Endothelial cell of umbilical vein (primary cell): Measurements from ENCODE around the gene ENC1. TPM values are rescaled to one million over a fixed set of nuclear protein-coding genes. Genes with fewer than 3 reads are reported as not detected.

Experiments used
- BruUV-seq: library from RNA; stranded (reverse); fragments of 400-500 nt; replicated peaks from 2 replicates; lab custom pipeline; 2021; lab: Mats Ljungman, UMichigan
- CTCF ChIA-PET: fragments of 300-600, 350-600 bp; sonication (Branson Sonifier 250); formaldehyde crosslinking; loops from one replicate; lab custom pipeline; 2021; ENCODE audit warnings: antibody characterized with exemption, inconsistent platforms; lab: Charles Lee
- POLR2A ChIA-PET: fragments of 300-600, 350-600 bp; sonication (Branson Sonifier 250); formaldehyde crosslinking; loops from one replicate; lab custom pipeline; 2021; ENCODE audit warnings: antibody characterized with exemption, inconsistent platforms; lab: Charles Lee
- DNase-seq: peaks from one replicate; pipeline ENCODE4 v3.0.0-alpha.2; 2011; ENCODE audit warnings: low read depth, low spot score
- FAIRE-seq: peaks from 2 replicates; lab custom pipeline; 2011; peaks lifted over from hg19 to GRCh38; lab: Jason Lieb, UNC
- H2AFZ ChIP-seq: 2 replicates; pipeline ENCODE4 v1.6.0; 2012; ENCODE audit warnings: low read depth, low read length, control low read depth, inconsistent platforms
- H3K27ac ChIP-seq: 2 replicates; pipeline ENCODE4 v1.5.1; 2011; ENCODE audit warnings: low read depth, mild to moderate bottlenecking, control low read depth, low read length, moderate library complexity; ENCODE audit not compliant: insufficient read depth
- H3K27me3 ChIP-seq, 2 experiments: 2 replicates each; pipeline versions ENCODE4 v1.6.0 to v1.6.1; 2011; ENCODE audit warnings: low read length in 2 of 2, mixed read lengths in 1 of 2; ENCODE audit not compliant: control insufficient read depth in 2 of 2, insufficient read depth in 2 of 2
- H3K36me3 ChIP-seq, 2 experiments: 2 replicates in 1 of 2; 3 replicates in 1 of 2; pipeline ENCODE4 v1.5.1; 2011; ENCODE audit warnings: low read length in 2 of 2, mild to moderate bottlenecking in 1 of 2, moderate library complexity in 1 of 2; ENCODE audit not compliant: control insufficient read depth in 2 of 2, insufficient read depth in 2 of 2; ENCODE audit errors: extremely low read depth in 1 of 2
- H3K4me1 ChIP-seq: 3 replicates; pipeline ENCODE4 v1.5.1; 2011; ENCODE audit warnings: mild to moderate bottlenecking, low read length; ENCODE audit not compliant: control insufficient read depth, insufficient read depth; ENCODE audit errors: extremely low read depth
- H3K4me2 ChIP-seq: 2 replicates; pipeline ENCODE4 v1.6.1; 2011; ENCODE audit warnings: low read length, control low read depth, mixed read lengths; ENCODE audit not compliant: insufficient read depth
- H3K4me3 ChIP-seq, 3 experiments: fragments of 200-600 bp in 1 of 3; sonication (generic), shearing (Covaris generic) in 1 of 3; replicated peaks in 1 of 3; 2 replicates each; pipeline ENCODE4 v1.5.1; 2011 to 2016; ENCODE audit warnings: control low read depth in 3 of 3, low read length in 3 of 3, mild to moderate bottlenecking in 2 of 3, inconsistent platforms in 1 of 3, low read depth in 1 of 3, moderate library complexity in 1 of 3; ENCODE audit not compliant: insufficient read depth in 1 of 3
- H3K79me2 ChIP-seq: 2 replicates; pipeline ENCODE4 v1.6.0; 2012; ENCODE audit warnings: low read length, inconsistent platforms; ENCODE audit not compliant: control insufficient read depth, insufficient read depth
- H3K9ac ChIP-seq: replicated peaks from 2 replicates; pipeline ENCODE3; 2011; ENCODE audit warnings: low read length, control low read depth; ENCODE audit not compliant: insufficient read depth; ENCODE audit errors: extremely low read depth
- H3K9me1 ChIP-seq: replicated peaks from 3 replicates; pipeline ENCODE4 v1.6.0; 2011; ENCODE audit warnings: mild to moderate bottlenecking, low read length; ENCODE audit not compliant: control insufficient read depth, insufficient read depth; ENCODE audit errors: extremely low read depth
- H3K9me3 ChIP-seq: replicated peaks from 2 replicates; pipeline ENCODE4 v1.5.1; 2012; ENCODE audit warnings: low read length, inconsistent platforms; ENCODE audit not compliant: control insufficient read depth, insufficient read depth
- H4K20me1 ChIP-seq: replicated peaks from 2 replicates; pipeline ENCODE3; 2011; ENCODE audit warnings: mild to moderate bottlenecking, low read length; ENCODE audit not compliant: control insufficient read depth, insufficient read depth; ENCODE audit errors: extremely low read depth
- CTCF ChIP-seq, 2 donors: IDR thresholded peaks; 1 replicate in 1 of 2; 2 replicates in 1 of 2; pipeline ENCODE4 v1.5.1; 2011; ENCODE audit warnings: low read length in 2 of 2, mild to moderate bottlenecking in 2 of 2, moderate library complexity in 2 of 2, control low read depth in 1 of 2, inconsistent platforms in 1 of 2, low read depth in 1 of 2; ENCODE audit not compliant: insufficient read depth in 1 of 2; ENCODE audit errors: extremely low read depth in 1 of 2
- EZH2 ChIP-seq: IDR thresholded peaks from 2 replicates; pipeline ENCODE4 v1.6.1; 2012; ENCODE audit warnings: borderline replicate concordance, low read depth, mild to moderate bottlenecking, moderate library complexity, low read length, inconsistent platforms; ENCODE audit not compliant: severe bottlenecking
- JUN ChIP-seq: IDR thresholded peaks from 2 replicates; pipeline ENCODE4 v1.6.1; 2011; ENCODE audit warnings: borderline replicate concordance, low read depth; ENCODE audit not compliant: insufficient read length, insufficient read depth
- MAX ChIP-seq: IDR thresholded peaks from 2 replicates; pipeline ENCODE4 v1.6.1; 2011; ENCODE audit not compliant: insufficient read depth, insufficient read length
- POLR2AphosphoS5 ChIP-seq: IDR thresholded peaks from 2 replicates; pipeline ENCODE4 v1.6.1; 2012; ENCODE audit warnings: low read depth, mild to moderate bottlenecking, control low read depth, low read length, moderate library complexity; ENCODE audit not compliant: insufficient read depth
- dilution Hi-C: fragments of 300-500 bp; cut with MboI; formaldehyde crosslinking; loops from one replicate; pipeline ENCODE4 v1.15.0; 2019; ENCODE audit warnings: low sequenced_read_pairs; ENCODE audit not compliant: extremely low pct_ligation_motif_present
- intact Hi-C: fragments of 100-400 bp; cut with micrococcal nuclease; formaldehyde crosslinking; loops from one replicate; pipeline ENCODE4 v1.10.0; 2022
- polyA plus RNA-seq, 4 experiments: library from polyadenylated mRNA; depleted of rRNA in 3 of 4; stranded (reverse) in 3 of 4; unstranded in 1 of 4; fragments of >200 nt; gene quantifications; 2 replicates each; pipeline versions ENCODE4 v1.2.1 to v1.2.3, GENCODE V29; 2011 to 2012; ENCODE audit warnings: missing spikeins in 1 of 4
- total RNA-seq: library from RNA; stranded (reverse); gene quantifications from 2 replicates; pipeline ENCODE4 v1.2.3, GENCODE V29; 2021

ENC1 gene
- total and polyA plus RNA-seq, 2 donors (not counting 3 experiments of a cell fraction or from before 2014, with no cell fraction given) = 42.2 to 53.3 TPM

- no peak for TF ChIP-seq POLR2AphosphoS5
- no peaks in the 10 kb centered on the region for H4K20me1 ChIP-seq
- ChIA-PET POLR2A (no interaction called here), CTCF (interaction anchor here (2.1 kb wide), 1 partner anchor 422 kb away, joined by 6 read pairs; no protein-coding TSS in a partner anchor)
- no peak overlapping the region for H3K4me2 ChIP-seq
- no peak for DNase-seq
- no peaks in the 10 kb centered on the region for H3K27me3 ChIP-seq
- H3K9me3 ChIP-seq = no peaks in the 10 kb centered on the region
- H2AFZ ChIP-seq = no peak overlapping the region
- H3K36me3 ChIP-seq = peaks cover 18 to 20% of the 10 kb centered on the region in 2 experiments
- no TSS peak for BruUV-seq
- intact Hi-C loops (no loop called here), dilution Hi-C loops (no loop called here)
- H3K9me1 ChIP-seq = no peaks in the 10 kb centered on the region
- peaks cover 61% of the 10 kb centered on the region for H3K79me2 ChIP-seq
- no peak overlapping the region for H3K4me3 ChIP-seq
- H3K9ac ChIP-seq = no peak overlapping the region
- FAIRE-seq = no peak
- H3K4me1 ChIP-seq = peaks cover 71% of the 10 kb centered on the region
- H3K27ac ChIP-seq = no peak overlapping the region
Measured at GRCh38 chr5:74634611-74635286, 5.8 kb downstream of the ENC1 start.

- Histone ChIP-seq H3K4me3 (no peak overlapping the region), H3K79me2 (peaks cover 58% of the 10 kb centered on the region), H3K4me2 (peak overlapping the region; percentile 35), H3K27me3 (no peaks in the 10 kb centered on the region), H2AFZ (no peak overlapping the region), H3K9me1 (no peaks in the 10 kb centered on the region), H3K9me3 (no peaks in the 10 kb centered on the region), H3K27ac (peak overlapping the region; percentile 98), H4K20me1 (no peaks in the 10 kb centered on the region), H3K36me3 (peaks cover 25 to 29% of the 10 kb centered on the region in 2 experiments), H3K4me1 (peaks cover 71% of the 10 kb centered on the region), H3K9ac (no peak overlapping the region)
- intact Hi-C loops = no loop called here
- ChIA-PET CTCF (interaction anchor here (0.9 to 4.9 kb wide), 9 partner anchors 8 to 649 kb away, joined by 3 to 33 read pairs (median 4); partner anchors contain the start of gene ENC1), POLR2A (interaction anchor here (1.0 to 1.3 kb wide), 2 partner anchors 58 to 218 kb away, joined by 3 to 4 read pairs; no protein-coding TSS in a partner anchor)
- TF ChIP-seq JUN (no peak), POLR2AphosphoS5 (no peak), MAX (no peak), EZH2 (no peak), CTCF (IDR thresholded peaks at IDR 0.05; ENCODE audit: extremely low read depth in 1 of 2, insufficient read depth in 1 of 2, low read depth in 1 of 2, low read length in 2 of 2) (no peak)
- DNase-seq (no peak), FAIRE-seq (no peak)
- dilution Hi-C loops = no loop called here
- no TSS peak for BruUV-seq
Measured at GRCh38 chr5:74633695-74634094, 6.8 kb downstream of the ENC1 start.
